Measurements from ENCODE around the gene RALGAPA2. TPM values are rescaled to one million over a fixed set of nuclear protein-coding genes. Genes with fewer than 3 reads are reported as not detected.
A peak's percentile ranks its signal among the peaks of the same experiment; 100 is the strongest.

RALGAPA2 gene
- total RNA-seq, 1 donor = 6.2 TPM

- H3K4me2 ChIP-seq (ENCODE audit: insufficient read depth, low read length) = no peak overlapping the region
- H3K79me2 ChIP-seq (ENCODE audit: insufficient read depth, low read length) = no peaks in the 10 kb centered on the region
- H3K27ac ChIP-seq (ENCODE audit: low read depth, low read length) = no peak overlapping the region
- H3K9me3 ChIP-seq (ENCODE audit: low read depth, low read length) = no peaks in the 10 kb centered on the region
- no peak overlapping the region for H3K4me3 ChIP-seq (ENCODE audit: insufficient read depth, low read length)
- H3K36me3 ChIP-seq (ENCODE audit: insufficient read depth, low read length) = no peaks in the 10 kb centered on the region
- DNase-seq (ENCODE audit: insufficient read length, low spot score, missing footprints) = no peak
- TF ChIP-seq, protein P1, sequence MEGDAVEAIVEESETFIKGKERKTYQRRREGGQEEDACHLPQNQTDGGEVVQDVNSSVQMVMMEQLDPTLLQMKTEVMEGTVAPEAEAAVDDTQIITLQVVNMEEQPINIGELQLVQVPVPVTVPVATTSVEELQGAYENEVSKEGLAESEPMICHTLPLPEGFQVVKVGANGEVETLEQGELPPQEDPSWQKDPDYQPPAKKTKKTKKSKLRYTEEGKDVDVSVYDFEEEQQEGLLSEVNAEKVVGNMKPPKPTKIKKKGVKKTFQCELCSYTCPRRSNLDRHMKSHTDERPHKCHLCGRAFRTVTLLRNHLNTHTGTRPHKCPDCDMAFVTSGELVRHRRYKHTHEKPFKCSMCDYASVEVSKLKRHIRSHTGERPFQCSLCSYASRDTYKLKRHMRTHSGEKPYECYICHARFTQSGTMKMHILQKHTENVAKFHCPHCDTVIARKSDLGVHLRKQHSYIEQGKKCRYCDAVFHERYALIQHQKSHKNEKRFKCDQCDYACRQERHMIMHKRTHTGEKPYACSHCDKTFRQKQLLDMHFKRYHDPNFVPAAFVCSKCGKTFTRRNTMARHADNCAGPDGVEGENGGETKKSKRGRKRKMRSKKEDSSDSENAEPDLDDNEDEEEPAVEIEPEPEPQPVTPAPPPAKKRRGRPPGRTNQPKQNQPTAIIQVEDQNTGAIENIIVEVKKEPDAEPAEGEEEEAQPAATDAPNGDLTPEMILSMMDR (IDR thresholded peaks at IDR 0.05; ENCODE audit: extremely low read depth, low read depth, low read length) = no peak
- no peaks in the 10 kb centered on the region for H3K27me3 ChIP-seq (ENCODE audit: insufficient read depth, low read length)
- H2AFZ ChIP-seq (ENCODE audit: low read length) = no peak overlapping the region
- peaks cover 3% of the 10 kb centered on the region for H4K20me1 ChIP-seq (ENCODE audit: insufficient read depth, low read length)
- no peaks in the 10 kb centered on the region for H3K4me1 ChIP-seq (ENCODE audit: insufficient read depth, low read length)
Measured at GRCh38 chr20:20683481-20684321, 28.7 kb downstream of the RALGAPA2 start.

GRCh38 chr20:20683020-20683419 lies 29.4 kb downstream of the RALGAPA2 start:
- TF ChIP-seq, protein P1 (IDR thresholded peaks at IDR 0.05; ENCODE audit: extremely low read depth, low read depth, low read length) = no peak

DNA sequence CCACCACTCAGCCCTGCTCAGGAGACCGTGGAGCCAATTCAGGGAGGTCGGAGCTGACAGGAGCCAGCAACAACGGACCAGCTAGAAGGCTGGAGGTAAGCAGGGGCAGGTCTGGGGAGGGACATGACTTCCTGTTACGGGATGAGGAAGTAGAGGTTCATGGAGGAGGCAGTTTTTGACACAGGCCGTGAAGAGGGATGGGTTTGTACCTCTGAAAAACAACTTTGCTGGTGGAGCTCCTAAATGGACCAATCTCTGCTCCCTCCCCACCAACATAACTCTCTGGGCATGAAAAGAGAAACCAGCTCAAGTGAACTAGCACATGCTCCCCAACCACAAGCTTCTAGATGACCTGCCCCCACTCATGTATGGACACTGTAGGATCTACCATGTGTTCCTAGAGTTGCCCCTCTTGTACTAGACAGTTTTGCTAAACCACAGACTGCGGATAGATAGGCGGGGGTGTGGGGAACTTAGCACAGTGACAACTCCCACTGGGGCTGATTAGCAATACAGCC lies 31.4 kb downstream of the RALGAPA2 start:
- Histone ChIP-seq H3K27ac (ENCODE audit: low read depth, low read length) (no peak overlapping the region), H3K4me3 (ENCODE audit: insufficient read depth, low read length) (no peak overlapping the region), H3K79me2 (ENCODE audit: insufficient read depth, low read length) (no peaks in the 10 kb centered on the region), H3K4me2 (ENCODE audit: insufficient read depth, low read length) (no peak overlapping the region), H4K20me1 (ENCODE audit: insufficient read depth, low read length) (peaks cover 3% of the 10 kb centered on the region), H2AFZ (ENCODE audit: low read length) (no peak overlapping the region), H3K27me3 (ENCODE audit: insufficient read depth, low read length) (no peaks in the 10 kb centered on the region), H3K4me1 (ENCODE audit: insufficient read depth, low read length) (no peaks in the 10 kb centered on the region), H3K9me3 (ENCODE audit: low read depth, low read length) (no peaks in the 10 kb centered on the region), H3K36me3 (ENCODE audit: insufficient read depth, low read length) (no peaks in the 10 kb centered on the region)
- TF ChIP-seq, protein P1 (IDR thresholded peaks at IDR 0.05; ENCODE audit: extremely low read depth, low read depth, low read length) = no peak
- no peak for DNase-seq (ENCODE audit: insufficient read length, low spot score, missing footprints)

More at GRCh38 chr20:20683020-20683419, 29.4 kb downstream of the RALGAPA2 start:
- no peak overlapping the region for H3K4me3 ChIP-seq (ENCODE audit: insufficient read depth, low read length)
- no peaks in the 10 kb centered on the region for H3K36me3 ChIP-seq (ENCODE audit: insufficient read depth, low read length)
- no peak for DNase-seq (ENCODE audit: insufficient read length, low spot score, missing footprints)
- no peaks in the 10 kb centered on the region for H3K4me1 ChIP-seq (ENCODE audit: insufficient read depth, low read length)
- H3K4me2 ChIP-seq (ENCODE audit: insufficient read depth, low read length) = no peak overlapping the region
- no peak overlapping the region for H3K27ac ChIP-seq (ENCODE audit: low read depth, low read length)
- no peaks in the 10 kb centered on the region for H3K9me3 ChIP-seq (ENCODE audit: low read depth, low read length)
- H3K27me3 ChIP-seq (ENCODE audit: insufficient read depth, low read length) = no peaks in the 10 kb centered on the region
- no peak overlapping the region for H2AFZ ChIP-seq (ENCODE audit: low read length)
- no peaks in the 10 kb centered on the region for H3K79me2 ChIP-seq (ENCODE audit: insufficient read depth, low read length)
- H4K20me1 ChIP-seq (ENCODE audit: insufficient read depth, low read length) = peaks cover 3% of the 10 kb centered on the region

DNA sequence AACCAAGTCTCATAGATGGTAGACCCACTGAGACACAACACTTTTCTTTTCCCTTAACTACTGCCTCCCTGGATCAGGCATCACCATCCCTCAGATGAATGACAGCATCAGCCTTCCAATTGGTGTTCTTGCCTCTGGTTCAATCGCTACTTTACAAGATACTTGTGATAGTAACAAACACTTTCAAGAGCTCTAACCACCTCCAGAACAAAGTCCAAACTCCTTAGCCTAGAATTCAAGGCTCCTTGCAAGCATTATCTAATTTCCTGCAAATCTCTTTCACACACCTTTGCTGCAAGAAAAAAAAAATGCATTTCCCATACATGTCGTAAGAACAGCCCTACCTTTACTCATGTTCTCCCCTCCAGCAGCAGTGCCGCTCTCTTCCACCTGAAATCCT lies 33.1 kb downstream of the RALGAPA2 start:
- H3K4me2 ChIP-seq (ENCODE audit: insufficient read depth, low read length) = no peak overlapping the region
- DNase-seq (ENCODE audit: insufficient read length, low spot score, missing footprints) = peak; percentile 68
- H3K27ac ChIP-seq (ENCODE audit: low read depth, low read length) = no peak overlapping the region
- TF ChIP-seq, protein P1 (IDR thresholded peaks at IDR 0.05; ENCODE audit: extremely low read depth, low read depth, low read length) = no peak
- H3K27me3 ChIP-seq (ENCODE audit: insufficient read depth, low read length) = no peaks in the 10 kb centered on the region
- peaks cover 3% of the 10 kb centered on the region for H4K20me1 ChIP-seq (ENCODE audit: insufficient read depth, low read length)
- H3K36me3 ChIP-seq (ENCODE audit: insufficient read depth, low read length) = no peaks in the 10 kb centered on the region
- H3K9me3 ChIP-seq (ENCODE audit: low read depth, low read length) = no peaks in the 10 kb centered on the region
- no peaks in the 10 kb centered on the region for H3K79me2 ChIP-seq (ENCODE audit: insufficient read depth, low read length)
- H3K4me1 ChIP-seq (ENCODE audit: insufficient read depth, low read length) = no peaks in the 10 kb centered on the region
- no peak overlapping the region for H3K4me3 ChIP-seq (ENCODE audit: insufficient read depth, low read length)
- H2AFZ ChIP-seq (ENCODE audit: low read length) = no peak overlapping the region

Data from osteoblast (primary cell).